AG04450 (cell line): Measurements from ENCODE around the gene GEMIN7. TPM values are rescaled to one million over a fixed set of nuclear protein-coding genes. Genes with fewer than 3 reads are reported as not detected.

Experiments
- CTCF ChIA-PET: fragments of 300-600, 350-600 bp; formaldehyde crosslinking; extraction: SDS; loops from one replicate; lab custom pipeline; 2022; ENCODE audit warnings: antibody characterized with exemption, inconsistent platforms; lab: Charles Lee
- POLR2A ChIA-PET: fragments of 350-600 bp; formaldehyde crosslinking; extraction: SDS; loops from one replicate; lab custom pipeline; 2021; ENCODE audit warnings: antibody characterized with exemption, inconsistent platforms; lab: Yijun Ruan, JAX
- DNase-seq: peaks from one replicate; pipeline ENCODE4 v3.0.0-alpha.2; 2011; ENCODE audit warnings: low read depth, low spot score
- H3K27ac ChIP-seq: one replicate; pipeline ENCODE4 v1.5.1; 2012; ENCODE audit warnings: low read depth, low read length, control low read depth
- H3K27me3 ChIP-seq: one replicate; pipeline ENCODE4 v1.6.0; 2012; ENCODE audit warnings: low read length; ENCODE audit not compliant: control insufficient read depth, insufficient read depth
- H3K4me3 ChIP-seq: 2 replicates; pipeline ENCODE4 v1.5.1; 2011; ENCODE audit warnings: mild to moderate bottlenecking, low read depth, low read length, control low read depth
- H3K9me3 ChIP-seq: 2 replicates; pipeline ENCODE4 v1.5.1; 2012; ENCODE audit warnings: low read length; ENCODE audit not compliant: control insufficient read depth, insufficient read depth
- polyA plus RNA-seq: library from polyadenylated mRNA; depleted of rRNA; stranded (reverse); fragments of >200 nt; gene quantifications from 2 replicates; pipeline ENCODE4 v1.2.3, GENCODE V29; 2011
- TF ChIP-seq, protein P1 (sequence below): IDR thresholded peaks from 2 replicates; pipeline ENCODE4 v1.5.1; 2011; ENCODE audit warnings: low read depth, low read length, control low read depth, inconsistent platforms

Gene GEMIN7
- polyA plus RNA-seq, 1 experiment, result 20.6 TPM

DNA sequence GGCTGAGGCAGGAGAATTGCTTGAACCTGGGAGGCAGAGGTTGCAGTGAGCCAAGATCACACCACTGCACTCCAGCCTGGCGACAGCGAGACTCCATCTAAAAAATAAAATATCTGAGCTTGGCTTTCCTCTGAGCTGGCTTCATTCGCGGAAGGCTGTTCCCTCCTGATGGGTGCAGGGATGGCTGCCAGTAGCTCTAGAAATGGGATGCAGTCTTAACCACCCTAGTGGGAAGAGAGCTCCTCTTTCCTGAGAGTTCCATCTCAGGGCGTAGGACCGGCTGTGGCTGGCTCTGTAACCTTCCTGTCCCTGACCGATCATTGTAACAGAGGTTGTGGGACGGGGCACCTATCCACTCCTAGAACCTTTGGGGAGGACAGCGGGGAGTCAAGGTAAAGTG, 46.3 kb downstream of the GEMIN7 start:
- Histone ChIP-seq H3K27me3 (no peaks in the 10 kb centered on the region), H3K27ac (no peak overlapping the region), H3K4me3 (no peak overlapping the region), H3K9me3 (no peaks in the 10 kb centered on the region; the same call in 1 of the 2 replicates)
- TF ChIP-seq, protein P1, sequence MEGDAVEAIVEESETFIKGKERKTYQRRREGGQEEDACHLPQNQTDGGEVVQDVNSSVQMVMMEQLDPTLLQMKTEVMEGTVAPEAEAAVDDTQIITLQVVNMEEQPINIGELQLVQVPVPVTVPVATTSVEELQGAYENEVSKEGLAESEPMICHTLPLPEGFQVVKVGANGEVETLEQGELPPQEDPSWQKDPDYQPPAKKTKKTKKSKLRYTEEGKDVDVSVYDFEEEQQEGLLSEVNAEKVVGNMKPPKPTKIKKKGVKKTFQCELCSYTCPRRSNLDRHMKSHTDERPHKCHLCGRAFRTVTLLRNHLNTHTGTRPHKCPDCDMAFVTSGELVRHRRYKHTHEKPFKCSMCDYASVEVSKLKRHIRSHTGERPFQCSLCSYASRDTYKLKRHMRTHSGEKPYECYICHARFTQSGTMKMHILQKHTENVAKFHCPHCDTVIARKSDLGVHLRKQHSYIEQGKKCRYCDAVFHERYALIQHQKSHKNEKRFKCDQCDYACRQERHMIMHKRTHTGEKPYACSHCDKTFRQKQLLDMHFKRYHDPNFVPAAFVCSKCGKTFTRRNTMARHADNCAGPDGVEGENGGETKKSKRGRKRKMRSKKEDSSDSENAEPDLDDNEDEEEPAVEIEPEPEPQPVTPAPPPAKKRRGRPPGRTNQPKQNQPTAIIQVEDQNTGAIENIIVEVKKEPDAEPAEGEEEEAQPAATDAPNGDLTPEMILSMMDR, result no peak
- ChIA-PET CTCF (interaction anchor here (0.8 to 2.2 kb wide), 10 partner anchors 9 to 213 kb away, joined by 3 to 13 read pairs (median 5); partner anchors contain the start of gene PPP1R37), POLR2A (interaction anchor here (0.7 kb wide), 1 partner anchor 189 kb away, joined by 3 read pairs; no protein-coding TSS in a partner anchor)
- no peak for DNase-seq

DNA sequence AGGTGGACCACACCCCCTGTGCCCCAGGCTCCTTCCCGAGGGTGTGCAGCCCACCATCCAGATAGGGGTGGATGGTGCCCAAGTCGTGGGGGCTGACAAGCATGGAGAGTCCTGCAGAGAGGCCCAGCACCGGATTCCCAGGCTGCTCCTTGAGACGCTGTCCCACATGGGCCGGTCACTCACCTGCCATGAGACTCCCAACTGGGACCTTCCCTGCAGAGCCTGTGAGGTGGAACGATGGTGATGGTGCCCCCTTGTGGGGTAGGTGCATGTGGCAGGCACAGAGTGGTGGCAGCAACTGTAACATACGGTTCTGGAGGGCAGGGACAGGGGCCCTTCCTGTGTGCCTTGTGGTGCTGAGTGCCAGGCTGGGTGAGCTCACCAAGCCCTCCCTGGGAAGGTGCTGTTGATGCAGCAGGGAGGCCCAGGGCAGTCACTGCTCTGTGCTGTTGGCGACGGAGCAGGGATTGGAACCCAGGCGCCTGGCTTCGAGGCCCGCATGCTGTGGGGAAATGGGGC, 47.0 kb downstream of the GEMIN7 start:
- peak; percentile 8 for DNase-seq
- ChIA-PET CTCF (interaction anchor here (0.5 to 2.2 kb wide), 14 partner anchors 8 to 126 kb away, joined by 3 to 13 read pairs (median 5); partner anchors contain the start of gene PPP1R37), POLR2A (no interaction called here)
- H3K9me3 ChIP-seq, result no peaks in the 10 kb centered on the region; the same call in 1 of the 2 replicates
- no peak overlapping the region for H3K27ac ChIP-seq
- TF ChIP-seq, protein P1, result peak; percentile 77
- no peaks in the 10 kb centered on the region for H3K27me3 ChIP-seq
- no peak overlapping the region for H3K4me3 ChIP-seq

DNA sequence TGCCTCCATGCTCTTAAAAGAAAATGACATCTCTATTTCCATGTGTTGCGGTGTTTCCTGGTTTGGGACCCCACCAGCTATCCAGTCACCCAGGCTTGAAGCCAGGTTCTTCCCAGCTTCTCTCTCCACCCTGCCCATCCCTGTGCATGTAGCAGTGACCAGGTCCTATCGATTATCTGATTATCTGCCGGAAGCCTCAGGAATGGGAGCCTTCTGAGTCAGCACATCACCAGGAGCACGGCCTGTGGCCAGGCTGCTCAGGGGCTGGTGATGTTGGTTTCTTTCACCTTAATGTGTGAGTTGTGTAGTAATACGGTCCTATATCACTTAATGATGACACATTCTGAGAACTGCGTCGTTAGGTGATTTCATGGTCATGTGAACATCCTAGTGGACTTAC, 47.6 kb downstream of the GEMIN7 start:
- no peak overlapping the region for H3K4me3 ChIP-seq
- H3K27ac ChIP-seq, result no peak overlapping the region
- CTCF ChIA-PET, result interaction anchor here (0.7 to 2.2 kb wide), 9 partner anchors 9 to 125 kb away, joined by 3 to 13 read pairs (median 5); partner anchors contain the start of gene PPP1R37
- H3K9me3 ChIP-seq, result no peaks in the 10 kb centered on the region; the same call in 1 of the 2 replicates
- POLR2A ChIA-PET, result interaction anchor here (0.5 kb wide), 1 partner anchor 489 kb away, joined by 3 read pairs; no protein-coding TSS in a partner anchor
- TF ChIP-seq, protein P1, result no peak
- DNase-seq, result no peak
- no peaks in the 10 kb centered on the region for H3K27me3 ChIP-seq

DNA sequence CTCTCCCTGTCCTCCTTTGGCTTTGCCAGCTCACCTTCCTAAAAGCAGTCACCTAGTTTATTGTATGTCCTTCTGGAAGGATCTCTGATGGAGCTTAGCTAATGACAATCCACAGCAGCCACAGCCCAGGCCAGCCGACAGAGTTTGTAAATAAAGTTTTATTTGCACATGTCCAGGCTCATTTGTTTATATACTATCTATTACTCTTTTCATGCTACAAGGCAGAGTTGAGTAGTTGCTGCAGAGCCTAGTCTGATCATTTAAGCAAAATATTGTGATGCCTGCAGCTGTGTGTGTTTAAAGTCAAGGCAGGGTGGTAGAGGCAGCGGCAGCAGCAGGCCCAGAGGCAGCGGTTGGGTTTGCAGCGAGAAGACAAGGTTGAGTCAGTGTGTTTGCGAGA, 49.1 kb downstream of the GEMIN7 start:
- Histone ChIP-seq H3K9me3 (no peaks in the 10 kb centered on the region; the same call in 1 of the 2 replicates), H3K27ac (no peak overlapping the region), H3K27me3 (no peaks in the 10 kb centered on the region), H3K4me3 (no peak overlapping the region)
- ChIA-PET POLR2A (interaction anchor here (0.6 kb wide), 1 partner anchor 69 kb away, joined by 4 read pairs; no protein-coding TSS in a partner anchor), CTCF (interaction anchor here (0.6 kb wide), 1 partner anchor 18 kb away, joined by 5 read pairs; no protein-coding TSS in a partner anchor)
- TF ChIP-seq, protein P1, result no peak
- DNase-seq, result no peak

DNA sequence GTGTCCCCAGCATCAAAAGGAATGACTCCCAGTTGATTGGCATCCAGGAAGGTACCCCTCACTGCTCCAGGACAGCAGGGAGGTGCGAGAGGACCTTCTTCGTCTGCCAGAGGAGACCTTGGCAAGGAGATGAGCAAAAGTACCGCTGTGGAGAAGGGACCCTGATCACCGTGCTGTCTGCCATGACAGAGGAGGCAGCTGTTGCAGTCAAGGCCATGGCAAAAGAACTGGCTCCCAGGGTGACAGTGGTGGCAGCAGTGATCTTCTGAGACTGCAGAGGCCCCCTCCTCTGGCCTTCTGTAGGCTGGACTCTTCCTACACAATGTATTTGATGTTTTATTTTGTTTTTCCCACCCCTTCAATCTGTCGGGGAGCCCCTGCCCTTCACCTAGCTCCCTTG, 49.7 kb downstream of the GEMIN7 start:
- Histone ChIP-seq H3K4me3 (no peak overlapping the region), H3K9me3 (no peaks in the 10 kb centered on the region; the same call in 1 of the 2 replicates), H3K27me3 (no peaks in the 10 kb centered on the region), H3K27ac (no peak overlapping the region)
- ChIA-PET POLR2A (no interaction called here), CTCF (no interaction called here)
- TF ChIP-seq, protein P1, result no peak
- DNase-seq, result no peak
